BE2C (cell line): ENCODE results near the gene TENM4.

Experiments
- DNase-seq: peaks from one replicate; pipeline ENCODE4 v3.0.0-alpha.2; 2020
- H3K27me3 ChIP-seq: fragments of 250-450 bp; sonication (Bioruptor Pico); 2 replicates; pipeline ENCODE4 v1.5.1; 2020; ENCODE audit warnings: mild to moderate bottlenecking
- H3K36me3 ChIP-seq: fragments of 250-450 bp; sonication (Bioruptor Pico); 2 replicates; pipeline ENCODE4 v1.5.1; 2020; ENCODE audit warnings: mild to moderate bottlenecking
- H3K4me1 ChIP-seq: fragments of 250-450 bp; sonication (Bioruptor Pico); 2 replicates; pipeline ENCODE4 v1.5.1; 2020
- H3K4me3 ChIP-seq: 2 replicates; pipeline ENCODE4 v1.5.1; 2011; ENCODE audit warnings: low read depth, low read length
- H3K9me3 ChIP-seq: fragments of 250-450 bp; sonication (Bioruptor Pico); 2 replicates; pipeline ENCODE4 v1.5.1; 2020
- TF ChIP-seq, protein P1 (sequence below): IDR thresholded peaks from 2 replicates; pipeline ENCODE4 v1.5.1; 2012; ENCODE audit warnings: mild to moderate bottlenecking, low read depth, low read length

The TENM4 gene

DNA sequence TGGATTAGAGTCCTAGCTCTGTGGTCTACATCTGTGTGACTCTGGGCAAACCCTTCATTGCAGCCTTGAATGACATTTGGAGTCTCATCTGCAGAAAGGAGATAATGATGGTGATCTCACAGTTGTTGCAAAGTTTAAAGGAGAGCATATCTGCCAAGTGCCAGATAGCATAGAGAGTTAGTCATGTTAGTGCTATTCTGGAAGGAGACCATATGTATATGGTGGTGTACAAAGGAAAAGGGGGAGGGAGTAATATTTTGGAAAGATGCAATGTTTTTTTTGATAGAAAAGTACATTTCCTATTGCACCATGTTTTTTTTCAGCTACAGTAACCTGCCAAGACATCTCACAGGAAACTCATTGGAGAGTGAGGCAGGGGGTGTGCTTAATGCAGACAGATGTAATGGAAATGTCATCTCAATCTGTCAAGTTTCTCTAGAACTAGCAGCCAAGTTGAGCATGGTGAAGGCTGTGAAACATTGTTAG is 774.1 kb downstream of the TENM4 start:
- no peak overlapping the region for H3K4me3 ChIP-seq
- H3K4me1 ChIP-seq: no peaks in the 10 kb centered on the region
- H3K27me3 ChIP-seq: no peaks in the 10 kb centered on the region
- TF ChIP-seq, protein P1, sequence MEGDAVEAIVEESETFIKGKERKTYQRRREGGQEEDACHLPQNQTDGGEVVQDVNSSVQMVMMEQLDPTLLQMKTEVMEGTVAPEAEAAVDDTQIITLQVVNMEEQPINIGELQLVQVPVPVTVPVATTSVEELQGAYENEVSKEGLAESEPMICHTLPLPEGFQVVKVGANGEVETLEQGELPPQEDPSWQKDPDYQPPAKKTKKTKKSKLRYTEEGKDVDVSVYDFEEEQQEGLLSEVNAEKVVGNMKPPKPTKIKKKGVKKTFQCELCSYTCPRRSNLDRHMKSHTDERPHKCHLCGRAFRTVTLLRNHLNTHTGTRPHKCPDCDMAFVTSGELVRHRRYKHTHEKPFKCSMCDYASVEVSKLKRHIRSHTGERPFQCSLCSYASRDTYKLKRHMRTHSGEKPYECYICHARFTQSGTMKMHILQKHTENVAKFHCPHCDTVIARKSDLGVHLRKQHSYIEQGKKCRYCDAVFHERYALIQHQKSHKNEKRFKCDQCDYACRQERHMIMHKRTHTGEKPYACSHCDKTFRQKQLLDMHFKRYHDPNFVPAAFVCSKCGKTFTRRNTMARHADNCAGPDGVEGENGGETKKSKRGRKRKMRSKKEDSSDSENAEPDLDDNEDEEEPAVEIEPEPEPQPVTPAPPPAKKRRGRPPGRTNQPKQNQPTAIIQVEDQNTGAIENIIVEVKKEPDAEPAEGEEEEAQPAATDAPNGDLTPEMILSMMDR: no peak
- no peak for DNase-seq
- no peaks in the 10 kb centered on the region for H3K9me3 ChIP-seq
- H3K36me3 ChIP-seq: peaks cover 40% of the 10 kb centered on the region

DNA sequence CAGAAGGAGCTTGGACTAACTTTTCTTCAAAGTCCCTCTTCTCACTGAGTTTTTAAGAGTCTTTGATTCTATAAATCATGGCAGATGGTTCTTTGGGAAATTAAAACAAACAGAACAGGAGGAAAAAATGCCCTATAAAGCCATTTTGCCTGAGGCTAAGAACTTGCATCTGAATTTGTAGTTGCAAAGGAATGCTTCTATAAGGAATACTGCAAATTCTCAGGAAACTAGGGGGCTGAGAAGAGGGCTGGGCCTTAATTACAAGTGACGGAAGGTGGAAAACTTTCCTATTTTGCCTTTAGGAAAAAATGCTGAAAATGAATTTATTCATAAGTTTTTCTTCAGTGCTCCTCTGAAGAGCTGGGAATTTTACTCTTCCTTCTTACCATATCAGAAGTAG is 776.2 kb downstream of the TENM4 start:
- Histone ChIP-seq H3K27me3 (no peaks in the 10 kb centered on the region), H3K36me3 (peaks cover 46% of the 10 kb centered on the region), H3K9me3 (no peaks in the 10 kb centered on the region), H3K4me3 (no peak overlapping the region), H3K4me1 (no peaks in the 10 kb centered on the region)
- no peak for DNase-seq
- TF ChIP-seq, protein P1: no peak

DNA sequence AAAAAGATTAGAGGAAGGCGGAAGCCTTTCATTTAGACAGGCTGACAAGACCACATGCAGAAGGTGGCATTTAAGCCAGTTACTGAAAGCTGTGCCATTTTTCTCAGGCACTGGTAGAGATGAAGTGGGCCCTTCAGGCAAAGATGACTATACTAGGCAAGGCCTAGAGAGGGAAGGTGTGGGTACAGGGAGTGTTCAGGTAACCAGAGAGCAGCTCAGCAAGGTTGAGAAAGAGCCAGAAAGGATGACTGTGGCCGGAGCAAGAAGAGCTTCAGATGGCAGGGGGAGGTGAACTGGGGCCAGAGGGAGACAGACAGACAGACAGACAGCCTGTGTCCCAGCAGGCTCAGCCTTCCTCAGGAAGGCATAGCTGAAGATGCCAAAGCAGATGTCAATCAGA is 778.0 kb downstream of the TENM4 start:
- Histone ChIP-seq H3K4me1 (no peaks in the 10 kb centered on the region), H3K4me3 (no peak overlapping the region), H3K36me3 (peaks cover 44% of the 10 kb centered on the region), H3K27me3 (no peaks in the 10 kb centered on the region), H3K9me3 (no peaks in the 10 kb centered on the region)
- TF ChIP-seq, protein P1: no peak
- no peak for DNase-seq

DNA sequence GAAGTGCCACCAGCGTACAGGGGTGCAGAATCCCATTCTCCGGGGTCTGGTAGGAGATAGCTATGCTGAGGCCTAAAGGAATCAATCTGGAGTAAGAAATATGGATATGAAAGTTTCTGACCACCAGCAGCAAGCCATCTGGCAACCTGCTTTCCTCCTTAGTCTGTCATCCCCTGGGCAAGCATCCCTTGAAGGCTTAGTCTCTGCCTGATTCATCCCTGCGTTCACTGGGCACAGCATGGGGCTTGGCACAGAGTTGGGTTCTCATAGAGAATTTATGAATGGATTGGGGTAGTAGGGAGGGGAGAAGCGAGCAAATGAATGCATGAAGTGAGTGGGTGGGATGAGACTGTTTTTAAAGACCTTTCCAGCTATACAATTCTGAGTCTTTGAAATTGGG is 780.4 kb downstream of the TENM4 start:
- H3K36me3 ChIP-seq: peaks cover 32% of the 10 kb centered on the region
- TF ChIP-seq, protein P1: no peak

DNA sequence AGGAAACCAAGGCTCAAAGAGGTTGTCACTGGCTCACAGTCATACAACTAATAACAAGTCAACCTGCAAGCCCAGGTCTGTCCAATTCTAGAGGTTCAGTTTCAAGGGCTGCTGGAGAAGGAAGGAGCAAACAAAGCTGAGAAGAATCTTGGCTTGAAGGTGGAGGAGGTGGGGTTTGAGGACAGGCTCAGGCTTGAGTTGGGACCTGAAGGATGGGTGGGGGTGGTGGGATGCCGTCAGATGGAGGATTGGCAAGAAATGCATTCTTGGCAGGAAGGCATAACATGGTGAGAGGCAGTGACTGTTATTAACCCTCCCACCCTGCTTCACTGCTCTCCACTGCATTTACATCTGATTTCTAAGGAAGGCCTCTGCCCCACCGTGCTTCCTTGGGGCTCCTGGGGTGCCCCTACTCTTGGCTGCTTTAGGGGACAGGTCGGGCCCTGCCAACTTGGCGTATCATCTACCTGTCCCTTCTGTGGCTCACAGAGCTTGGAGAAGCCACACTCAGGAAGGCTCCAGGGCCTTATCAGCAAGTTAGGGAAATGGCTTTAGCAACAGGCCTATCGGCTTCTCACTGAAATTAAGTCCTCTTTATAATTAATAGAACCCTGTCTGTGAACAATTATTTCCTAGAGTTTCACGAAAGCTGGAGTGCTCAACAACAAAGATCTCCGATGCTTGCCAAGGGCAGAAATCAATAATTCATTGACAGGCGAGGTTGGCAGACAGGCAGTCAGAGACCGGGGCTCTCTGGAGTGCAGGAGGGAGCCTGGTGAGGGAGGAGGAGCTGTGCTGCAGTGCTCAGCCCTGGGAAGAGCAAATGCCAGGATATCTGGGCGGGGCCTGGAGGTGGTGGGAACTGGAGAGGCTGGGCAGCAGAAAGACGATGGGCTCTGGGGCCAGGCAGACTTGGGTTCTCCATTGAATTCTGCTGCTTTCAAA is 781.2 kb downstream of the TENM4 start:
- TF ChIP-seq, protein P1: no peak
- peaks cover 32% of the 10 kb centered on the region for H3K36me3 ChIP-seq
- H3K27me3 ChIP-seq: no peaks in the 10 kb centered on the region
- no peaks in the 10 kb centered on the region for H3K4me1 ChIP-seq
- H3K9me3 ChIP-seq: no peaks in the 10 kb centered on the region
- no peak overlapping the region for H3K4me3 ChIP-seq
- peak; percentile 56 for DNase-seq

More for the DNA sequence above, 780.4 kb downstream of the TENM4 start:
- Histone ChIP-seq H3K9me3 (no peaks in the 10 kb centered on the region), H3K4me1 (no peaks in the 10 kb centered on the region), H3K4me3 (no peak overlapping the region), H3K27me3 (no peaks in the 10 kb centered on the region)
- no peak for DNase-seq
